Measurements from ENCODE around the gene KCNIP3.
"Not testable (repeated sequence)": the region's sequence is repeated elsewhere in the genome, so short reads cannot be mapped to it uniquely, and the experiment has no call there.

Gene KCNIP3

DNA sequence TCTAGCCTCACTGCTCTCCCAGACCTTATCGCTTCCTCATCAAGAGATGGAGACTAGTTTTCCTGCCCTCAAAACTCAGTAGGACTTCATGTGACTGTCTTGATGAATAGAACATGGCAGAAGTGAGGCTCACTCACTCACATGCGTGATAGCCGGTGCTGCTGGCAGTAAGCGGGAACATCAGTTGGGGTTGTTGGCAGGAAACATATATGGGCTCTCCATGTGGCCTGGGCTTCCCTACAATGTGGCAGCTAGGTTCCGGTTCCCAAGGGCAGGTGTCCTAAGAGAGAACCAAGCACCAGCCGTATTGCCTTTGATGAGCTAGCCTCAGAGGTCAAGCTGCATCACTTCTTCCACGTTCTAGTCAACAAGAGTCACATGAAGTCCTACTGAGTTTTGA, 90.2 kb downstream of the KCNIP3 start:
- DNase-seq (ENCODE audit: low read depth) = no peak

GRCh38 chr2:95388091-95388692, 91.0 kb downstream of the KCNIP3 start:
- DNase-seq (ENCODE audit: low read depth) = no peak

DNA sequence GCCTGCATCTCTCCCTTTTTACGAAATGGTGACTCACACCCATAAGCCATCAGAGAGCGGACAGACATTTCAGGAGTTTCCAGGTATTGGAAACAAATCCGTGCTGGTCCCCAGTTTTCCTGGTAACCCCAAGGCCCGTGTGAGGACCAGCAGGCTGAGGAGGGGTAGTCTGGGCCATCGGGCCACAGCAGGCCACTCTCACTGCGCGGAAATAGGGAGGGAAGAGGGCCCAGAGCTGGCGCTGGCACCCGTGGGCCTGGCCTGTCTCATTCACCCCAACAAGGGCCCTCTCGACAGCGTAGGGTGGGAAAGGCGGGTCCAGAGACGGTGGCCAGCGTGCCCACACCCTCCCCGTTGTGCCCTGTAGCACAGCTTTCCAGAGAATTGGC, 91.7 kb downstream of the KCNIP3 start:
- no peak for DNase-seq (ENCODE audit: low read depth)

DNA sequence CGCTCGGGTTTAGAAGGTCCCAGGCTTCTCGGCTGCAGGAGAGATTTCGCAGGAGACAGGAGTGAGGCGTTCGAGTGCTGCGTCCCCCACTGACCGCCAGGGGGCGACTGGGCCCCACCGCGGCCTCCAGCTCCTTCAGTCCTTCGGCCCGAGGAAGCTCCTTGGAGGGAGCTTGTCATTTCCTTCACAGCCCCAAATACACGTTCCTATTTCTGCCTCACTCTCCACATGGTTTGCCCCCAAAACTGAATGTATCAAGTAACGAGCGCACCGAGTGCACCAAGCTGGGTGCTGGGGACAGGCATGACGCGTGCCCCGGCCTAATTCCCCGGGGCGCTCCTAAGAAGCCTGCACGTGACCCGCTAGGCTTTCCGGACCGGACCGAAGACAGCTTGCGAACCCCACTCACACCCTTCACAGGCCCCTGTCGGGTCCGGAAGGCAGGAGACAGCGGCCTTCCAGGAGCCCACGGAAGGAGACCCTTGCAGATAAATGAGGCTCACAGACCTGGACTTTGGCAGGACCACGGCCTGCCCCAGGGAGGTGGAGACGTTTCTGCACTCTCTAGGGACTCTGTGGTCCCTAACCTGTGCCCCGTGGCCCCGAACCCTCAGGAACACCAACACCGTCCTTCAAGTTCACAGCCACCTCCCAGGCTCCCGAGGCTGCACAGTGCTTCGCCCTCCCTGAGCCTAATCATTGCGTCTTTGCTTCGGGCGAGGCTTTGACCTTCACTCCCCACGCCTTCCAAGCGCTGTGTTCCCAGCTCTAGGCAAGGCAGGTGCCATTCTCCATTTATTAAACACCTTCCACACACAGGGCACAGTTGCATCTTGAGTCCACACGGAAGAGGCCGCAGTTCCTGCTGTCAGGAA, 92.3 kb downstream of the KCNIP3 start:
- peak; percentile 29 for DNase-seq (ENCODE audit: low read depth)

DNA sequence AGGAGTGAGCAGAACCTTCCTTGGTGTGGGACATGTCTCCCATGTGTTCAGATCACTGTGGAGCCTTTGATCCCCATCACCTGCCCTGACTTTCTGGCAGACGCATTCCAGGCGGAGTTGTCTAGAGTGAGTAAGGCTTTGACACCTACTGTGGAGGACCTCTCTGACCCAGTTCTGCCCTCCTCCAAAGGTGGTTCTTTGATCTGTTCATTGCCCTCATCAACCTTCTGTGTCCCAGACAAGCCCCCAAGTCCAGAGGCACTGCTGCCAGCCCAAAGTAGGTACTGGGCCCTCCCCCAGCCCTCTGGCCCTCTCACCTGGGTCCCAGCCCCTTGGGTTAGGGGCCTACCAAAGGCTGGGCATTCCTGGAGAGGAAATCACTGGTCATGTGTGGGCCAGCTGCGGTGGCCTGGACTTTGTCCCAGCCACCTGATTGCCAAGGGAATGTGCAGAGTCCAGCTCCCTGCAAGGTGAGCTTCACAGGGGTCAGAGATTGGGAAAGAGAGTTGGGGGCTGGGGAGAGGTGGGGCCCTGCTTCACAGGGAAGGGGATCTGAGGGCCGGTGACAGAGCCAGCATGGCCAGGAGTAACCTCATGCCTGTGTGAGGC, 93.2 kb downstream of the KCNIP3 start:
- DNase-seq (ENCODE audit: low read depth) = no peak

GRCh38 chr2:95390881-95391321, 93.8 kb downstream of the KCNIP3 start:
- no peak for DNase-seq (ENCODE audit: low read depth)

DNA sequence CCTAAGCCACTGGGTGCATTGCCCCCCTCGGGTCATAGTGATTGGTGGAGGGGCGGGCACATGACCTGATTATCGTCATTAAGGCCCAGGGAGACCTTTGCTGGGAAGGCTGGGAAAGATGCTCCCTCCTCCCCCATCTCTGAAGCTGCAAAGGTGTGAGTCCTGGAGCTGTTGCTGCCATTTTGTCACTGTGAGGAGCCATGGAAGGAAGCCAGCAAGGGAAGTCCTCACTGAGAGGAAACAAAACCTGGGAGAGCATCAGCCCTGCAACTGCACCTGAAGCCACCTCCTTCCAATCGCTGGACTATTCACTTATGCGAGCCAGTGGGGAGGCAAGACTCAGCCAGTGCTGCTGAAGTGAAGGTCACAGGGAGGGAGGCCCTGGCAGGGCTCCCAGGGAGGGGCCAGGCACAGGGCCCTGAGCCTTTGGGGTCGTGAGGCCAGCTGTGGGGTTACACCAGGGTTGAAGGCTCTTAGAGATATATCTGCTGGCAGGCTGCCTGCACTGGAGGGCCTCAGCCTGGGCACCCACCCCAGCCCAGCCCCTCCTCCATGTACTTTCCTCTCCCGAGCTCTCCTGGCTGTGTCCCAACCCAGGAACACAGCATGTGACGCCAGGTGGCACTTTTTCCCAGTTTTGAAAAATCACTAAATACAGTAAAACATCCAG, 94.6 kb downstream of the KCNIP3 start:
- no peak for DNase-seq (ENCODE audit: low read depth)

DNA sequence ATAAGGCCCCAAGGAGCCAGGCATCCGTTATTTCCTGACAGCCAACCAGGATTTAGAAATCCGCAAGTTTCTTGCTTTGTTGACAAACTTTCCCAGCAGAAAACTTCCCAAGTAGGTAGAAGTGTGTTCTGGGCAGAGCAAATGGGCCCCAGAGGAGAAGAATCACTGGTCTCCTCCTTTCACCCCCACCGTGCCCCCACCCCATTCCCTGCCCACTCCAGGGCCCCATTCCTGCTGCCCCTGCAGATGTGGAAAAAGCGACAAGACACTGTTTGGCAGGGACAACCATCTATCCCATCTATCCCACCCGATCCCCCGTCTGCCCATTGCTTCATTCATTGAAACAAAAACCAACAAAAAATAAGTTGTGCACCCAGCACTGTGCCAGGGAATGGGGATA, 95.2 kb downstream of the KCNIP3 start:
- no peak for DNase-seq (ENCODE audit: low read depth)

GRCh38 chr2:95392730-95393455, 95.7 kb downstream of the KCNIP3 start:
- no peak for DNase-seq (ENCODE audit: low read depth)

DNA sequence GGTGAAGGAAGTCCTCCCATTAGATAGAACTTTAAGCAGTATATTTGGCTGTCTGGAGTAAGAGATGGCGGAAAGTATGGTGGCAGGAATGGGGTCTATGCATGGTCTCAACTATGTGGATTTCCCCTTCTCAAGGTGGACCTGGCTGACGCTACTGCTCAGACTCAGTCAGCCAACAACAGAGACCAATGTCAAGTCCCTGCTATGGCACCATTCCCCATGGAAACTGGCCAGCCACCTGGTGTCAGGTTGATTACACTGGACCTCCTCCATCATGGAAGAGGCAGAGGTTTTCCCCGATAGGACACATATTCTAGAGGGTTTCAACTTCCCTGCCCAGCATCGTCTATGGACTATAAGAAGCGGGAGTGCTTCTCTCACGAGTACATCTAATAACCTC, 96.8 kb downstream of the KCNIP3 start:
- DNase-seq (ENCODE audit: low read depth) = no peak

GRCh38 chr2:95399061-95399460, 101.9 kb downstream of the KCNIP3 start:
- no peak for DNase-seq (ENCODE audit: low read depth)

GRCh38 chr2:95401480-95401879, 104.3 kb downstream of the KCNIP3 start:
- DNase-seq (ENCODE audit: low read depth) = no peak

- DNase-seq (ENCODE audit: low read depth) = not testable (repeated sequence)
Observed at GRCh38 chr2:95402004-95402369, 104.8 kb downstream of the KCNIP3 start.

GRCh38 chr2:95402370-95403203, 105.4 kb downstream of the KCNIP3 start, which contains the start of gene FAHD2A:
Gene FAHD2A, plus strand, starts transcription at chr2:95402708. Its CDS starts 2,851 bp downstream, at chr2:95405559.
- peak; percentile 89 for DNase-seq (ENCODE audit: low read depth)

DNA sequence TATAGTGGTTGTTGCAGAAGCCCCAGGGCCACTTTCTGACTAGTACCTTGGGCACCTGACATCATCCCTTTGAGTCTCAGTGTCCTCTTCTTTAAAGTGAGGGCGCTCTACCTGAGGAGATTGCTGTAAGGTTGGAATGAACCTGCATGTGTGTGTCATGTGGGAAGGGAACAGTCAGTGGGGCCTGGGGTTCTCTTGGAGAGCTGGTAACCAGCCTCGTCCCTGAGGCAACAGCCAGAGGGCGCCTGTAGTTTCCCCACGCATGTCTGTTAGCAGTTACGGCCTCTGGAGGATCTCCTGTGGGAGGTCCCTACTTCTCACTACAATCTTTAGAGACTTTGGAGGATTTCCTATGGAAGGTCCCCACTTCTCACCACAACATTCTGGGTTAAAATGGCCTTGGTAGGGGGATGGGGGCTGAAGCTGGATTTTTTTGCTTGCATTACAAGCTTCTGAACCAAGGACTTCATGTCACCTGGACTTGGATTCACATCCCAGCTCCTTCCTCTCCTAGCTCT, 106.1 kb downstream of the KCNIP3 start:
- not testable (repeated sequence) for DNase-seq (ENCODE audit: low read depth)

DNA sequence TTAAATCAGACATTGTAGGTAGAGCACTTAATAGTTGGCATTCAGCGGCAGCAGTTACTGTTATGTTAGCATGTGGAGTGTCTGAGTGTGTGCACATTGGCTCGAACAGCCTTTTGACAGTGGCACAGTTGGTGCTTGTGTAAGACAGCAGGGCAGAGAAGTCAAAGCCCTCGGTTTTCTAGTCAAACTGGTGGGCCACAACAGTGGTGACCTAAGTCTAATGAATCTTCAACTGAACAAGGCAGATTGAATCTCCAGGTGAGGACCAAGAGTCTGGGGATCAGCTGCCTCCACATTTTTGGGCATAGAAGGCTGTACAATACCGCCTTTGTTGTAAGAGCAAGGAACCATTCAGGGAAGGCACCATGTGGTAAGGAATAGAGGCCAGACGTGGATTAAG, 106.7 kb downstream of the KCNIP3 start:
- not testable (repeated sequence) for DNase-seq (ENCODE audit: low read depth)

- not testable (repeated sequence) for DNase-seq (ENCODE audit: low read depth)
Observed at GRCh38 chr2:95404676-95405075, 107.5 kb downstream of the KCNIP3 start.

- DNase-seq (ENCODE audit: low read depth) = not testable (repeated sequence)
Observed at GRCh38 chr2:95411239-95411638, 114.1 kb downstream of the KCNIP3 start.

DNA sequence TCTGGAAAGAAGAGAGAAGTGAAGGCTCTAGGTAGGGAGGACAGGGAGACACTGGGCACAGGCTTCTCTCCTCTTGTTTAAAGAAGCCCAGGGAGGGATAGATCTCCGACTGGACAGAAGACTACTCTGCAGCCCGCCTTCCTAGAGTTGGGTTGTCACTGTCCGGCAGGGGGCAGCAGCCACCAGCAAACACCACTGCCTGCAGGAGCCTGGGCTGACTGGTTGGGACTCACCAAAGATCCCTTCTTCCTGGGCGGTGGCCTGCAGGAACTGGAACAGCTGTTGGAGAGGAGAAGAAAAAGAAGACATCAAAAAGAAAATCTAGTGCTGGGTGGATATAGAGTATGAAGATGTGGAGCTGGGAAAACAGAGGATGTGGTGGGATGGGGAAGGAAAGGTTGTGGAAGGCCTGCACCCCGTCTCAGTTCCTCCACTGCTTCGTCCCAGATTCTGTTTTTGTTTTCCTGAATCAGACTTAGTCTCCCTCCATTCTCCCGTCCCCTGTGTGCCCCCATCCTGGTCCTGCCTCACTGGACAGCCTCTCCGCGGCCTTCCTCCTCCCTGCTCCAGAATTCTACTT, 117.0 kb downstream of the KCNIP3 start:
- not testable (repeated sequence) for DNase-seq (ENCODE audit: low read depth)

- not testable (repeated sequence) for DNase-seq (ENCODE audit: low read depth)
Observed at GRCh38 chr2:95415138-95415537, 118.0 kb downstream of the KCNIP3 start.

All from stimulated activated CD8-positive, alpha-beta memory T cell treated with anti-CD3 and anti-CD28 coated beads, Interleukin-15, amount 100 ng/mL, for 24 hours (primary cell).